ENCODE data around the gene ERC1.

DNA sequence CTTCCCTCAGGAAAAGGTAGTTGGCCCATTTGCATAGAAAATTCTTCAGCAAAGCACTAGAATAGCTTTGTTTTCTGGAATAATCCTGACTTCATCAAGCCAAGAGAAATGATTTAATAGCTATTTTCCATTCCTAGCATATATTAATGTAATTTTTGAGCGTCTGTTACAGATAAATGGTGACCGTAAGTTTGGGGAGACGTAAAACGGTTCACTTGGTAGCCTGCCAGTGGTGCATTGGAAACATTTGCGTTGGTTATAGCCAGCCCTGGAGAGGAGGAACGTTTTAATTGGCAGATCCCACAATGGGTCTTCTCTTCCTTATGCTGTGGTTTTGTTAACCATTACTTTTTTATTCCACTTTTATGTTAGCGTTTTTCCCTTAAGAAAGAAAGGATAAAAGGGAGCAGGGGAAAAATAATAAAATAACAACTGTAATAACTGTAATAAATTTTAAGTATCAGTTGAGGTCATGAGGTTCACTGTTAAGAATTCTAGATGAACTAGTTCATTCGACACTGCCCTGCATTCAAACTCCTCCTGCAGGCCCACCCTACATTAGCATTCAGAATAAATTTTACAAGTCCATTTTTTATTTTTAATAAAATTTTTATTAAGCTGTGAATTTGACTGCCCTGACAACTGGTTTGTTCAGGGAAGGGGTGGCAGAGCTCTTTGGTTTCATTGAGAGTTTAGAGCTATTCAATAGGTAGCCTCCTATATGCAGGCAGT, 300.7 kb downstream of the ERC1 start:
- no peak for TF ChIP-seq EZH2 (IDR thresholded peaks at IDR 0.05)
- TF ChIP-seq POLR2AphosphoS5 (IDR thresholded peaks at IDR 0.05; ENCODE audit: borderline replicate concordance, low read depth, low read length) = no peak
- TF ChIP-seq FOXP2 (optimal IDR thresholded peaks at IDR 0.05; ENCODE audit: control extremely low read depth, extremely low read length, insufficient read depth) = no peak
